GM21737 (cell line): ENCODE results near the gene MACROD2.

Experiments used
- ATAC-seq: cut with Tn5 transposase; IDR thresholded peaks from one replicate; pipeline ENCODE4 v1.9.1; 2021; ENCODE audit warnings: mild to moderate bottlenecking, moderate library complexity; ENCODE audit not compliant: unreplicated experiment

MACROD2 gene

DNA sequence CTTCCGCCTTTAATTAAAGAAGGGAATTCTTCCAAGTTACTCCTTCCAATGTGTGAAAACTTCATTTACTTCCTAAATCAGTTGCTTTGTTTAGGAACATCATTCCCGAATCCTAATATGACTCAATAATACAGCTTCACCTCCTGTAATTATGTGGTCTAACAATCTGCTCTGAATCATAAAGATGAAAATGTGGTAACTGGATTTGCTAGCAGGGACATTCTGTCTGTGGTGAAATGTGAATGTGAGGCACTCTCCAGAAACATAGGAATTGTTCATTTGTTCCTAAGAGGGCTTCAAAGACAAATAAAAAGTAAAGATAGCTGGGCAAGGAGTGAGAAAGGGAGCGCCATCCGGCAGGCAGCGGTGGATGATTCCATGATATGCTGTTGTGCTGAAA lies 1899.8 kb downstream of the MACROD2 start:
- no peak for ATAC-seq

DNA sequence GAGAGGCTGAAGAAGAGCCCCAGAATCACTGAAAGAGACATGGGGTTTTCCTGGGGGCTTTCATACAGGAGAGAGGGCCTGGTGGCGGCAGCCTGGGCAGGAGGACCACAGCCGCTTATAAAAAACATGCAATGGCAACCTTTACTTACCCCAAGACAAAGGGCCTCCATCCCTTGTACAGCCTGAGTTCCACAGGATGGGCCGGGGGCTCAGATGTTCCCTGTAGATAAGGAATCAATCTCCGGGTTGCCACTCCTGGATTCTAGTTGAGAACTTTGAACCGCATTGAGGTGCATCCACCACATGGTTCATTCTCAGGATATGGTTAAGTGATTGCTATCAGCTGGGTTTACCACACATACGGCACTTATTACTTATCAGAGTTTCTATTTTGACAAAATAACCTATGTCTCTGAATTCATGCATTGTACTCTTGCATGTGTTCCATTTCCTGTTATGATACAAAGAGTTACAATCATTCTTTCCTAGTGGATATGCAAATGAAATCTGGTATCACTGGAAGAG lies 1900.3 kb downstream of the MACROD2 start:
- peak; percentile 69 for ATAC-seq

DNA sequence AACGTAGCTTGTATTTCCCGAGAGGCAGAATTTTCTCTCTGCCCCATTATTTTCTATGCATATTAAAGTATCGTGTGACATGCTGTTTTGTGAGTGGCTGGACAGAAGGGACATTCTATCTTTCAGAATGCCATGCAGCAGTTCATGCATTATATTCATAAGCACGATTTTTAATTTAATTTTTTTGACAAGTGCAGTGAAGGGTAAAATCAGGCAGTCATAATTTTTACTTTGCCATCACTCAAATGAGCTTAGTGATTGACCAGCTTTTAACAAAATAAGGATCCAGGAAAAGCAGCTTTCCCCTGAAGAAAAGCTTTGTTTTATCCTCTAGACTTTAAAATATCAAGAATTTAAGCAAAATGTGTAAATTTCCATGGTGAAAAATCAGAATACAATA lies 1904.7 kb downstream of the MACROD2 start:
- ATAC-seq = no peak

DNA sequence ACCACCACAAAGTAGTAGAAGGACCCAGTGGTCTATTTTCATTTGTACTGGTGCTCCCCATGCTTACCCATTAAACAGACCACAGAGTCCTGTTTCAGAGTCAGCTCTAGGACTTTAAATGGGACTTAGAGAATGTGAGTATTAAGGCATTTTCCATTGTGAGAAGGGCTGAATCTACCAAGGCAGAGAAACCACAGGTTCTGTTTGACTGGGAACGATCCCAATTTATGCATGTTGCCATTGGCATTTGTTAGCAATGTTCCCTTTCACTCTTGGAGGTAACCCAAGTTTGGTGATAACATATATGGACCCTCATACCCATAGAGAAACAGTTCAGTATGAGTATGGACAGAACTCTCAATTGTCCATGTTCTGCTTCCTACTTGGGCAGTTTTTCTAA lies 1905.1 kb downstream of the MACROD2 start:
- no peak for ATAC-seq

DNA sequence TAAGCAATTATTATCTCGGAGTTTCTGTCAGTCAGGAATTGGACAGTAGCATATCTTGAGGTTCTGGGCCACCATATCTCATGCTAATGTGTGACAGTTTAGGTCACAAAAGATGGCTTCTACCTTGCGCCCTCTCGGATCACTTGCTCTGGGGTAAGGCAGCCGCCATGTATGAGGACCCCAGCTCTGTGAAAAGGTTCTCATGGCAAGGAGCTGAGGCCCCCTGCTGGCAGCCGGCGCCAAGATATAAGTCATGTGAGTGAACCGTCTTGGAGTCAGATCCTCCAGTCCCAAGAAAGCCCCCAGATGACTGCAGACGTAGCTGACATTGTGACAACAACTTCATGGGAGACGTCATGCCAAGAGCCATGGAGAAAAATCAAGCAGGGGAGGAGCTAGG lies 1907.2 kb downstream of the MACROD2 start:
- ATAC-seq = no peak

DNA sequence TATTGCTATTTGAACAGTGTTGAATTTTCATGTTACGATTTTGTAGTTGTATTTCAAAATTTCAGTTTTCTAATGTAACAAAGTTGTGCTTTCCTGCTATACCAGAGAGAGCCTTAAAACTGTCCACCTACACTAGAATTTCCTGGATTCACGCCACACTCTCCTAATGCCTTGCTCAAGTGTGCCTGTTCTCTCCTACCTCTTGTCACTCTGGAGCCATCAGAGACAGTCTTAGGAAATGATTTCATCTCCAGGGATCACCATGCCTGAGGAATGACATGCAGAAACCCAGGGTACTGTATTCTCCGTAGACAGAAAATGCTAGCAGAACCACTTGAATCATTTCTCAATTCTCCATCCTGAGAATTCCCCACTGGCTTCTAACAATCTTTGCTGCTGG lies 1910.3 kb downstream of the MACROD2 start:
- ATAC-seq = no peak

DNA sequence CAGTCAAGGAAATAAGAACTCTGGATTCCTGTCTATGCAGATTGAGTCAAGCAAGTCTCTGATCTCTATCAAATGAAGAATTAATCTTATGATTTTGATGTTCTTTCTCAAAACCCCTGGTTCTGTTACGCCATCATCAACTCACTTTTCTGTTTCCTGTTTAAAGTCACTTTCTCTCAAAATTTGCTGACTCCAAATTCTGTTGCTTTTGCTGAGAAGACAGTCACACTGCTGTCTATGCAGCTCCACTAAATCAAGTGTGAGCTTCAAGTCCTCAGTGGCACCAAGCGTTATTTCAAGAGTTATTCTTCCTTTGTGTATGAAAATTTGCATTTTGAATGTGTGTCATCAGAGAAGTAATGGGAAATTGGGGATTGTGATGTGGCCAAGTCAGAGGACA lies 1914.7 kb downstream of the MACROD2 start:
- no peak for ATAC-seq

DNA sequence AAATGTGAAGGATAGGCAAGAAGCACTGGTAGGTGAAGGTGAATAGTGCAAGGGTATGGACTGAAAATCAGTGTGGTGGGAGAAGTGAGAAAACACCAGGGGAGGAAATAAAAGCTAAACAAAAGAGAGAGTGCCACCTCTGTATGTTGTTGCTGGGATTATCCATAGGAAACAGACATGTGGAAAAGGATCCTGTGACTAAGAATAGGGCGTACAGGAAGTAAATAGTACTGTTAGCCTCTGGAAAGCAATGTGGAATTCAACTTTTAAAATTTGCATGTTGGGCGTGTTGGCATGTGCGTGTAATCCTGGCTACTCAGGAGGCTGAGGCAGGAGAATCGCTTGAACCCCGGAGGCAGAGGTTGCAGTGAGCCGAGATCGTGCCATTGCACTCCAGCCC lies 1916.3 kb downstream of the MACROD2 start:
- ATAC-seq = no peak

DNA sequence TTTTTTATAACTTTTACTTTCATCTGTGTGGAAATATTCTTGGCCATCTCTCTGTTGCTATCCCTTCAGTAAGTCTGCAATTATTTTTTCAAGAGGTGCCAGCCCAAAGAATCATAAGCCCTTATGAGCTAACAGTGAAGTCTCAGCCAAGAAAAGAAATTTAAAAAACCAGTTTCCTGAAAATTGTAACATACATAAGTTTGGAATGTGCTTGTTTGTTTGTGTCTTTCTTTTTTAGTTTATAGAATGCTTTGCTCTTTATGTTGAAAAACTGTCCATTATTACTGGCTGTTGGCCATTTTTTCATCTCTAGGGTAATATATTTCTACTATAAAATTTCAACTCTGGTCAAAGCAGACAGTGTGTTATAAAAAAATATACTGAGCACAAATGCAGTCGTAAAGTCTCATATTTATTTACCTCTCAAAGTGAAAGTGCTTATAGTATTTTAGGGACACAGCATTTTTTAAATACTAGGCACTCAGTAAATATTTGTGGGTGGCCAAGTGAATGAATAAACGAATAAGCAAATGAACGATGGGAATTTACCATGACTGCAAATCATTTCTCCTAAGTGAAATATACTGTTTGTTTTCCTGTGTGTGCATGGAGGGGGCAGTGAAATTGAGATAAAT lies 1918.2 kb downstream of the MACROD2 start:
- no peak for ATAC-seq

DNA sequence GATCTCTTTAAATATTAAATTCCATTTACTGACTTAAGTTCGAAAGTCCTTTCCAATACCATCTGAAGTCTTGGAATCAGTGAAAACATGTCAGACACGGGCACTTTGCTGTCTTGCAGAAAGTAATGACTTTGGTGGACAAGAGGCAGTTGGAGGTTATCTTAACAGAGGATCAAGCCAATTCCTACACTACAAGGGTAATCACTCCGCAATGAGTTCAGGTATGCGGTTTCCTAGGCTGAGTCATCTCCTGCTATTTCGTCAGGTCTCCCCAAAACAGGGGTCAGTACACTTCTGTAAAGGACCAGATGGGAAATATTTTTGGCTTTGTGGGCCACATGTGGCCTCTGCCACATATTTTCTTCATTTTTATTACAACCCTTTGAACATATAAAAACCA lies 1921.3 kb downstream of the MACROD2 start:
- ATAC-seq = no peak

DNA sequence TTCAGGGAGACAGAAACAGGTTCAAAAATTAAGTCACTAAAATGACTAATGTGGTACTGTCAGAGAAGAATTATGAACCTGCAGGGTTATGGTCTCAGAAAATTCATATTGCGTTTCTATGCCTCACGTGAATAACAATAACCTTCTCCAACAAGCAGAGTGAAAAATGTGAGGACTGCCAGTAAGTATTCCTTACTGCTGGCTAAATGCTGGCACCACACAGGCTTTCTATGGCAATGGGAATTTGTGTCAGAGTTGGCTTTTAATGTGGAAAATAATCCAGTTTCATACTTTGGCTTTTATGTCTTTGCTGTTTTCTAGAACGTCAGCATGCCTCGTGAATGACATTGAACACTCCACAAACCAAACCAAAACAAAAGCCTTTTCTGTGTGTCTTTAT lies 1922.0 kb downstream of the MACROD2 start:
- ATAC-seq = no peak

DNA sequence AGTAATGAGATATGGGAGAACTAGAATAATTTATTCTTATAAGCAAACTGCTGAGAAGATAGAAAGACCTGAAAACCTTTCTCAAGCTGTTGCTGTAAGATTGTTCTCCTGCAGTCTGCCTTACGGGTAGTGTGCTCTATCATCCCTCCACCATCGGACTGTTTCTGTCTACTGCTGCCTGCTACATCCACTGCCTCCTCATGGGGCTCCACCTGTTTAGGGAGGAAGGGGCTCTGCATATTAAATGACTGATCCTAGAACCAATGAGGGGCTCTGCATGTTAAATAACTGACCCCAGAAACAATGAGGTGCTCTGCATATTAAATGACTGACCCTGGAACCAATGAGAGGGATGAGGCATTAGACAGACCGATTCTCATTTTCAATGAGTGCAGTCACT lies 1923.3 kb downstream of the MACROD2 start:
- ATAC-seq = no peak

DNA sequence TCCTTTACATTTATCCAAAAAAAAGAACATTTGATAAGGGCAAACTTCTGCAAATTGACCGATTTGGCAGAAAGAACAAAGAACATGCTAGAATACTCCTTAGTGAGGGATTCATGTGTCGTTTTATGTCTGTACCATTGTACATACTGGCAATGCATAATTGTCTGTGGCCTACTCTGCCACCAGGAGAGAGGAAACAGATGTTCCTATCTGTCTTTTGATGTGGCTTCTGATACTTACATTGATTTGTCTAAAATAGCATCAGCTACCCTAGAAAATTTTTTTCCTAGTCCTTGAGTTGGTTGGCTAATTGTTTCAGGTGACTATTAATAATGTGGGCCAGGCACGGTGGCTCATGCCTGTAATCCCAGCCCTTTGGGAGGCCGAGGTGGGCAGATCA lies 1923.8 kb downstream of the MACROD2 start:
- ATAC-seq = no peak

DNA sequence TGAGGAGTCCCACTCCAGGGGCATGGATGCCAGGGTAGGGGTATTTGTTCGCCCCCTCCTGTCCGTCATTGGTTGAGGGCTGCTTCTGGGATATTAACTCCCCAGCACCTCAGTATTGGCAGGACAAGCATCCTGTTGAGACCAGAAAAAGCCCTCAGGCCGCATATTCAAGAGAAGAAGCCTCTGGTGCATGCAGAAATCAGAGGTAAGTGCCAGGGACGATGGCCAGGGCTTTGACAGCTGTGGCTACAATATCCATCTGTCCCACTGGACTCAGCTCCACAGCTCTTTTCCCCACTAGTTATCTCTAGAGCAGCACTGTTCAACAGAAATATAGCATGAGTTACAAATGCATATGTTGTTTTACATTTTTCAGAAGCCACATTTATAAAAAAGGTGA lies 1926.6 kb downstream of the MACROD2 start:
- no peak for ATAC-seq

DNA sequence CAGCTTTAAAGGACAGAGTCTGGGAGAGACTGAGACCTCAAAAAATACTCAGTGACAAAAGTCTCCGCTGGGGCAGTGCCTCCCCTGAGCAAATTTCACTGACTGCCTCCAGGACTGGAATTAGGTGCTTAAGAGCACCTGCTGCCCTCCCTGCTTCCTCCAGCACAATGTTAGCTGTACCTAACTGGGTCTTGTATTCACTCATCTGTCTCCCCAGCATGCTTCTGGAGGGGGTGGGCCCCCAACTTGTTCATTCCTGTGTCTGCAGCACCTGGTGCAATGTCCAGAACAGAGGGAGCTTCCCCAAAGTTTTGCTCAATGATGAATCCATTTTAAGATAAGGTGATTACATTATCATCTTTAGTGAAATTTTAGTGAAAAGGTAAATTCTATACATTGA lies 1927.2 kb downstream of the MACROD2 start:
- no peak for ATAC-seq

DNA sequence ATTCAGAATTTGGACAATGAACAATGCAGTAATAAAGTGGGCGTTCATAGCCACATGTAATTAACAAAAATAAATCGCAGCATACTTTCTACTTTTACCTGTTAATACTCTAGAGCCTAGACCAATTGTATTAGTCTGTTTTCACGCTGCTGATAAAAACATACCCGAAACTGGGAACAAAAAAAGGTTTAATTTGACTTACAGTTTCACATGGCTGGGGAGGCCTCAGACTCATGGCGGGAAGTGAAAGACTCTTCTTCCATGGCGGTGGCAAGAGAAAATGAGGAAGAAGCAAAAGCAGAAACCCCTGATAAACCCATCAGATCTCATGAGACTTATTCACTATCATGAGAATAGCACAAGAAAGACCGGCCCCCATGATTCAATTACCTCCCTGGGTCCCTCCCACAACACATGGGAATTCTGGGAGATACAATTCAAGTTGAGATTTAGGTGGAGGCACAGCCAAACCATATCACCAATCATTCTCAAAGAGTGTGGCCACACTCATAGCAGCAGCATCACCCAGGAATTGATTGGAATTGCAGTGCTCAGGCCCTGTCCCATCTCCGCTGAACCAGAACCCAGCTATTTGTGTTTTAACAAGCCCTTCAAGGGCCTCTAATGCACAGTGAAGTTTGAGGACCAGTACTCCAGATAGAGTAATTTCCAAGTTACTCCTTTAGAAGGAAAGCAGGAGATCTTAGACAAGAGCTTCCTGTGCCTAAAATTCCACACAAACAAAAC lies 1927.9 kb downstream of the MACROD2 start:
- peak; percentile 55 for ATAC-seq

DNA sequence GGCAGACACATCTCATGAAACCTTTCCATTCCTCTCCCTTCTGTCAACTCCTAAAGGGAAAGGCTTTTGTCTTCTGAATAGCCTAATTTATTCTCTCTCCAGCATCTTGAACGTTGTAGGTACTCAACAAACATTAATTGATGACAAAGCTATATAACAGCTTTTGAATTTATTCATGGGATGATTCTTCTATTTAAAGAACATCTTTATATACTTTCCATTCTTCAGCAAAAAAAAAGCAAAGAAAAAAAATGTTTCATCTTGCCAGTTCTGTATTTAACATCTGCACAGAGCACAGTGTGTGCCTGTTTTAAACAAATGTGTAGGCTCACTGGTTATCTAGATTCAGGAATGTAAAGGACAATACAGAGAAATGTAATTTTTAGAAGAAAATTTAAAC lies 1929.2 kb downstream of the MACROD2 start:
- no peak for ATAC-seq

DNA sequence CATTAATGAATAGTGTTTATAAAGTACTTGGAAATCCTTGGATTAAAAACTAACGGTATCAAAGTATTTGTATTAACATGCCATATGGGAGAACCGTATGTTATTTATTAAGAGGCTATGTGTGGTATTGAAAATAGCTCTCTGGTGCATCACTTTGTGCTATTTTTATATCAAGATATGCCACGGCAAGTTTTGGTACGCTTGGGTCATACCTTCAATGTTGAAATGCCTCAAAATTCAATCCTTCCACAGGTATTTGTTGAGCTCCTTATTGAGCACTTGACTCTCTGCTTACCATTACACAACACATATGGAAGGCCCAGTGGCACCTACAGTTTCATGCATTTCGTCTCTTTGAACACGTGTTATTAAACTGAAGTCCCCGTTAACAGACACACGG lies 1930.1 kb downstream of the MACROD2 start:
- ATAC-seq = no peak

DNA sequence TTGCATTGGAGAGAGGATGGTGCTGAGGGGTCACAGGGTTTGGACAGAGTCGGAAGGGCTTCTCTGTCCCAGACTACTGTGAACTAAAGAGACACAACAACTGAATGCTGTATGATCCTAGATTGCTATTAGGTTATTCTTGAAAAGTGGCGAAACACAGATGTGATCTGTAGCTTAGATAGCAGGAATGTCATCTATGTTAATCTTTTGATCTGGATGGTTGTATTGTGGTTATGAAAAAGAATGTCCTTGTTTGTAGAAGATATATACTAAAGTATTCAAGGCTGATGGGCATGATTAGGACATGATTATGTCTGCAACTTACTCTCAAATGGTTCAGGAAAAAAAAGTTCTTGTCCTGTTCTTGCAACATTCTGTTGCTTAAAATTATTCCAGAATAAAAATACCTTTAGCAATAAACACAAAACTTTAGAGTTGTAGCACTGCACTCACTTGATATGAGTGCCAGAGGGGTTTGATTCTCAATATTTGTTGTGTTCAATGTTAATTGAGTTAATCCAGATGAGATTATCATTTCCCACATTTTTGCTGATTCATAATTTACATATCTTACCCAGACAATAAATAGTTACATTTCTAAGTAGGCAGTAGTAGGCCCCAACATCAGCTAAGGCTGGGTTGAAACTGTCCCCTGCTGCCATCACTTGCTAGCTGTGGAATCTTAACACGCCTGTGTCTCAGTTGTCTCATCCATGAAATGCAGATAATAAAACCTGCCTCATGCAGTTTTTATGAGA lies 1932.8 kb downstream of the MACROD2 start:
- ATAC-seq = no peak

DNA sequence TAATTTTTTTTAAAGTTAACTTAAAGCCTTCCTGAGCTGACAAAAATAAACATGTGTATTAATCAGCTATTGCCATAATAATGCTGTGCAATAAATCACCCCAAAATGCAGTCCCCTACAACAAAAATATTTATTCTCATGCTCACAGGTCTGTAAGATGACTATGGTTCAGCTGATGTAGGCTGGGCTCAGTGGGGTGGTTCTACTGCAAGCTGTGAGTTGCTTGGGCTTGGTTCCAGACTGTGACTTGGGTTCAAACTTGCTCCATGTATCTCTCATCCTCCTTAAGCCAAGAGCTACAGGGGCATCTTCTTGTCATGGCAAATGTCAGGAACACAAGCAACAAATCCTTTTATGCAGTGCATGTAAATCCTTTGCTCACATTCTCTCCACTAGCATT lies 1933.6 kb downstream of the MACROD2 start:
- no peak for ATAC-seq

DNA sequence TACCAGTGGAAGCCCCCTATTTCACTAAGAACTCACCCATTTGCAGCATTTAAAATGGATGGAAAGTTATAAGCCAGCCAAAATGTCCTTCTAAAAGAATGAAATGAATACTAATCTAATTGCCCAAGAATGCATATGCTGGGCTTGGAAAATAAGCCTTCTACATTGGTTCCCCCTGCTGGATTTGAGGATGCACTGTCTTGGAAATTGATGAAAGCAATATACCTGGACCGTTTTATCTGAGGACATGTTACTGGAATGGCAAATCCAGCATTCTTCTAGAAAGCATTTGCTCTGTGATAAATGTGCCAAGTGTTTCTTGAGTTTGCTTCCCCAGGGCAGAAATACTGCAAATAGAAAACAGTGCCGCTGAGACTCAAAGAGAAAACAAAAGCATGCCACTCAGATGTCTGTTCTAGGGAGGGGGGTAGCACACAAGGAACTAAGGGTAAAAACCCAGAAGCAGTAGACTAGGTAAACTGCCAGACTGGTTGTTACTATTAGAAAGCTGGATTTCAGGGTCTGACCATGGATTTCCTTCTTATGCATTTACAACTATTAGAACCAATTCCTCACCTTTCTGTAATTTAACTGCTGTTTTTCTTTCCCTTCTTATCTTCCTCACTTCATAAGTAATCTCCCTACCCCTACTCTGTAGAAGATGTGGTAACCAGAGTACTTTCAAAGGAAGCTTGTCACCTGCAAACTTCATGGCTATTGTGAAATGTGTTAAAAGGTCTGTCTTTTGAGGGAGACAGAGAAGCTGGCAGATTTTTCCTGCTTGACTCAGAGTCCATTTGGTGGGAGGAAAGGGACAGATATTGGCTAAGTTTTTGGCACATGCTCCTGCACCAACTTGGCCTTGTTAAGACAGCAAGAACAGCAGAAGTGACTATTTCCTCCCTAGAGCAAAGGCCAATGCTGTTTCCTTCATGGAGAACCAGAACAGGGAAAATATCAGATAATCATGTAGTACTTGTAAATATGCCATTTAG lies 1935.3 kb downstream of the MACROD2 start:
- ATAC-seq = no peak
